Pancreas (tissue), 10 donors: Measurements from ENCODE around the gene CACNA1G. TPM values are rescaled to one million over a fixed set of nuclear protein-coding genes. Genes with fewer than 3 reads are reported as not detected.

Experiments
- ATAC-seq, 4 donors: fragments of 200-7000 bp; cut with Tn5 transposase; one replicate each; pipeline versions ENCODE4 v1.8.0 to v1.9.1; 2020; ENCODE audit warnings: mild to moderate bottlenecking in 4 of 4, moderate library complexity in 4 of 4
- DNase-seq, 6 donors: peaks; one replicate each; pipeline ENCODE4 v3.0.0-alpha.2; 2020
- FAIRE-seq: peaks from 2 replicates; lab custom pipeline; 2012; peaks lifted over from hg19 to GRCh38; lab: Jason Lieb, UNC
- H3K27ac ChIP-seq, 4 donors: fragments of 200-600 bp; sonication (generic); 1 replicate in 3 of 4; 2 replicates in 1 of 4; pipeline versions ENCODE4 v1.5.0 to v1.8.0; 2020
- H3K27me3 ChIP-seq, 4 donors: fragments of 200-600 bp; one replicate each; pipeline ENCODE4 v1.8.0; 2021
- H3K36me3 ChIP-seq, 3 donors: fragments of 200-600 bp; sonication (generic) in 1 of 3; one replicate each; pipeline versions ENCODE4 v1.5.0 to v1.8.0; 2020 to 2021
- H3K4me1 ChIP-seq, 3 donors: fragments of 200-600 bp; one replicate each; pipeline ENCODE4 v1.8.0; 2021
- H3K4me3 ChIP-seq, 4 donors: fragments of 200-600 bp; sonication (generic) in 2 of 4; one replicate each; pipeline versions ENCODE4 v1.5.0 to v1.8.0; 2020 to 2021
- H3K9me3 ChIP-seq, 4 donors: fragments of 200-600 bp; one replicate each; pipeline ENCODE4 v1.8.0; 2021
- WGBS, 2 donors: extraction: QIAGEN DNeasy Blood & Tissue Kit; methylation state at CpG; one replicate each; pipeline ENCODE4 v1.1.7; 2013; 5-methylcytosine and 5-hydroxymethylcytosine counted together
- intact Hi-C, 3 donors: fragments of 100-400 bp; cut with DNase I; formaldehyde crosslinking; loops; one replicate each; pipeline versions ENCODE4 v1.11.1 to v1.14.2; 2022
- polyA plus RNA-seq, 2 donors: library from polyadenylated mRNA; stranded (reverse); fragments of 200-250 nt; gene quantifications; one replicate each; pipeline ENCODE4 v1.2.3, GENCODE V29; 2013
- total RNA-seq, 6 donors: library from RNA; stranded (reverse); fragmentation: NEBNext Ultra II Directional in 4 of 6; extraction: Animal tissue kit (Norgen Biotek cat#: 25700) in 4 of 6; gene quantifications; one replicate each; pipeline versions ENCODE4 v1.2.1 to v1.2.4, GENCODE V29; 2021 to 2023
- TF ChIP-seq, protein P1 (sequence below), 4 donors: fragments of 200-600 bp; sonication (generic) in 3 of 4; IDR thresholded peaks; one replicate each; pipeline versions ENCODE4 v1.5.0 to v1.8.0; 2021; ENCODE audit warnings: antibody characterized with exemption in 4 of 4
- donor health status: healthy with polysubstance abuse.
- donor health status: DM: no; HTN: no; CAD: no; lungs with moderate emphysema.
- donor health status: DM: no; HTN: no; CAD: no.
- donor health status: control.
- donor health status: control.
- donor health status: Bipolar disorder and iron deficiency.
- donor health status: DM: yes; HTN: yes; CAD: no.
- donor health status: DM: no; HTN: no; CAD: no.
- donor health status: DM: no; HTN: no; CAD: no.
- donor health status: DM: yes; HTN: yes; CAD: no.

CACNA1G gene
- total and polyA plus RNA-seq, 8 donors, result 0.02 to 0.37 (median 0.09) TPM; not detected in 1

GRCh38 chr17:50524838-50525237 is 35.7 kb upstream of the CACNA1G start:
- Histone ChIP-seq H3K4me1 (no peaks in the 10 kb centered on the region), H3K4me3 (no peak overlapping the region), H3K27ac (no peak overlapping the region), H3K36me3 (no peaks in the 10 kb centered on the region), H3K9me3 (no peaks in the 10 kb centered on the region), H3K27me3 (no peaks in the 10 kb centered on the region)
- FAIRE-seq (no peak), ATAC-seq (no peak), DNase-seq (no peak)
- WGBS, 2 donors, result 90 to 93% methylated on average over 18 of the region's 18 CpGs
- intact Hi-C loops, result no loop called here
- TF ChIP-seq, protein P1, sequence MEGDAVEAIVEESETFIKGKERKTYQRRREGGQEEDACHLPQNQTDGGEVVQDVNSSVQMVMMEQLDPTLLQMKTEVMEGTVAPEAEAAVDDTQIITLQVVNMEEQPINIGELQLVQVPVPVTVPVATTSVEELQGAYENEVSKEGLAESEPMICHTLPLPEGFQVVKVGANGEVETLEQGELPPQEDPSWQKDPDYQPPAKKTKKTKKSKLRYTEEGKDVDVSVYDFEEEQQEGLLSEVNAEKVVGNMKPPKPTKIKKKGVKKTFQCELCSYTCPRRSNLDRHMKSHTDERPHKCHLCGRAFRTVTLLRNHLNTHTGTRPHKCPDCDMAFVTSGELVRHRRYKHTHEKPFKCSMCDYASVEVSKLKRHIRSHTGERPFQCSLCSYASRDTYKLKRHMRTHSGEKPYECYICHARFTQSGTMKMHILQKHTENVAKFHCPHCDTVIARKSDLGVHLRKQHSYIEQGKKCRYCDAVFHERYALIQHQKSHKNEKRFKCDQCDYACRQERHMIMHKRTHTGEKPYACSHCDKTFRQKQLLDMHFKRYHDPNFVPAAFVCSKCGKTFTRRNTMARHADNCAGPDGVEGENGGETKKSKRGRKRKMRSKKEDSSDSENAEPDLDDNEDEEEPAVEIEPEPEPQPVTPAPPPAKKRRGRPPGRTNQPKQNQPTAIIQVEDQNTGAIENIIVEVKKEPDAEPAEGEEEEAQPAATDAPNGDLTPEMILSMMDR (IDR thresholded peaks at IDR 0.05), result no peak

GRCh38 chr17:50527155-50527762 is 33.3 kb upstream of the CACNA1G start:
- ATAC-seq (no peak), DNase-seq (no peak), FAIRE-seq (no peak)
- intact Hi-C loops, result no loop called here
- peaks cover 7 to 14% (median 13%) of the 10 kb centered on the region in 3 donors for H3K4me1 ChIP-seq
- H3K27ac ChIP-seq, result no peak overlapping the region
- no peak overlapping the region for H3K4me3 ChIP-seq
- H3K36me3 ChIP-seq, result no peaks in the 10 kb centered on the region
- H3K27me3 ChIP-seq, result no peaks in the 10 kb centered on the region
- TF ChIP-seq, protein P1 (IDR thresholded peaks at IDR 0.05), result no peak
- 42 to 66% methylated on average over 5 of the region's 5 CpGs for WGBS, 2 donors
- no peaks in the 10 kb centered on the region for H3K9me3 ChIP-seq

DNA sequence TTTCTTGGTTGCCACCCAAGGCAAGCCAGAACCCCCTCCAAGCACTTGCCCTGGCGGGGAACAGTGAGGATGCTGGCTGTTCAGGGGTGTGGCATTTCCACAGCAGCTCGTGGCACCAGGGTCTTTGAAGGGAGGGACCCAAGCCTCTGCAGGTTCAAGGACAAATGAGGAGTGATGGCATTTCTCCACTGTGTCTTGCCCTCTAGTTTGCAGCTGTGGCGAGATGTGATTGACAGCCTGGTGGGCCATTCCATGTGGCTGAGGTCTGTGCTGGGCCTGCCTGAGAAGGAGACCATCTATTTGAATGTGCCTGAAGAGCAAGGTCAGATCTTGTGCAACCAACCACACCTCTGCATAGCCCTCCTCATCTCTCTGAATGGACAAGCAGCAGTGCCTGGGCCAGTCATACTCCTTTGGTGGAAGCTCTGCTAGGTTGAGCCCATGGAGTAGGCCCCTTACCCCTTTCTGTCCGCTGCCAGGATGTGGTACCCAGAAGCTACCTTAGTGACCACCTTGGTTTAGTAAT is 32.5 kb upstream of the CACNA1G start:
- 48 to 87% methylated on average over 4 of the region's 4 CpGs for WGBS, 2 donors
- ATAC-seq (no peak), FAIRE-seq (no peak), DNase-seq (no peak)
- Histone ChIP-seq H3K4me3 (no peak overlapping the region), H3K27me3 (no peaks in the 10 kb centered on the region), H3K4me1 (peaks cover 9 to 17% (median 15%) of the 10 kb centered on the region in 3 donors), H3K9me3 (no peaks in the 10 kb centered on the region), H3K36me3 (no peaks in the 10 kb centered on the region), H3K27ac (no peak overlapping the region)
- intact Hi-C loops, result no loop called here
- TF ChIP-seq, protein P1 (IDR thresholded peaks at IDR 0.05), result no peak

DNA sequence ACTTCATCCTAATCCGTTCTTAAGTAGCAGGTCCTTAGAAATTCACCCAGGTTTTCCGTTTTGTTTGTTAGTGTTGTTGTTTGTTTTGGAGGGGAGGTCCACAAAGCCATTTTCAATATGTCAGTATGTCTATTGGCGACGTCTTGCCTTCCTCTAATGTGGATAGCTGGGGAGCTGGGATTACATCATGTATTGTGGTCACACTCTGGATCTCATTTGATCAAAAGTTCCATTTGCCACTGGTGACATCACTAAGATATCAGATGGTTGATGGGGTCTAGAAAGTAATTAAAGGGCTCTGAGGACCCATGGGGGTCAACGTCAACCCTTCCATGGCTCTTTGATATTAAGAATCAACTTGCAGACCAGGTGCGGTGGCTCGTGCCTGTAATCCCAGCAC is 30.7 kb upstream of the CACNA1G start:
- ATAC-seq (no peak), DNase-seq (no peak), FAIRE-seq (no peak)
- intact Hi-C loops, result loop anchor here in 1 of 3 donors (10.0 kb wide), 1 partner anchor 45 kb away; no protein-coding TSS in a partner anchor
- no peak overlapping the region for H3K27ac ChIP-seq
- H3K4me1 ChIP-seq, result peaks cover 9 to 23% (median 17%) of the 10 kb centered on the region in 3 donors
- H3K9me3 ChIP-seq, result no peaks in the 10 kb centered on the region
- no peaks in the 10 kb centered on the region for H3K36me3 ChIP-seq
- H3K4me3 ChIP-seq, result no peak overlapping the region
- H3K27me3 ChIP-seq, result no peaks in the 10 kb centered on the region
- 91 to 94% methylated on average over 7 of the region's 7 CpGs for WGBS, 2 donors
- TF ChIP-seq, protein P1 (IDR thresholded peaks at IDR 0.05), result no peak
